Mammary epithelial cell (primary cell): Measurements from ENCODE around the gene SGCB.

Experiments
- EZH2 ChIP-seq: IDR thresholded peaks from 2 replicates; pipeline ENCODE4 v1.6.1; 2012; ENCODE audit warnings: low read length, inconsistent platforms, borderline replicate concordance
- TF ChIP-seq, protein P1 (sequence below), 2 donors: IDR thresholded peaks in 1 of 2; conservative IDR thresholded peaks in 1 of 2; 2 replicates each; pipeline ENCODE4 v1.5.1; 2011 to 2012; ENCODE audit warnings: inconsistent platforms in 2 of 2, low read length in 2 of 2, mild to moderate bottlenecking in 2 of 2, control low read depth in 1 of 2, low read depth in 1 of 2; ENCODE audit not compliant: insufficient read depth in 1 of 2; ENCODE audit errors: extremely low read depth in 1 of 2

DNA sequence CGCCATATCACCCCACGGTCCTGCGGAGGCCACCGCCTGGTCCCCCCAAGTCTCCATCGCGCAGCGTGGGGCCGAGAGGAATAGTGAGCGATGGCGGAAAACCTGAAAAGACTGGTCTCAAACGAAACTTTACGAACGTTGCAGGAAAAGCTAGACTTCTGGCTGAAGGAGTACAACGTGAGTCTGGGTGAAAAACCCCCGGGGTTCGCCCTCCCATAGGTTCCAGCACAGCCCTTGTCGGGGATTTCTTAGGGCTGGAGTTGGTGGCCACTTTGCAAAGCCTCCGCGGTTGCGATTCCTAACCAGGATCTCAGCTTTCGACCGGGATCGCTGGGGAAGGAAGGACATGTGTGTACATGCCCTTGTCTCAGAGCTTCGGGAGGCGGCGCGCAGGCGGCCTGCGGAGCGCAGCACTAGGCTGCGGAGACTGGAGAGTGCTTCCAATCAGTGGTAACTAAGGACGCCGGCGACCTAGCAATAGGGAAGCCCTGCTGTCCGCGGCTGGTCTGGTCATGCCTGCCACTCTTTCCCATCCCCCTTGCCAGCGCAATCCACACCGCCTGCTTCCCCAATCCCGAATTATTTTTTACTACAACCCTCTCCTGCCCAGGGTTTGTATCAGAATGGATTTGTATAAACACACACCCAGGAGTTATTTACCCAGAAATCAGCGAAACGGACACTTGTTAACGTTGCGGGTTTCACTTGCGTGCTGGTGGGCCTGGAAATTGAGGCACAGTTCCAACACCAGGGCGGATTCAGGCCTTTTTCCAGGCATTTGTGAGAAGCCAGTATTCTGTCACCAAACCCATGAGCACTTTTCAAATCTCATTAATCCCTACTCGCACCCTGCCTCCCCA is 13.7 kb upstream of the SGCB start:
- TF ChIP-seq, protein P1, sequence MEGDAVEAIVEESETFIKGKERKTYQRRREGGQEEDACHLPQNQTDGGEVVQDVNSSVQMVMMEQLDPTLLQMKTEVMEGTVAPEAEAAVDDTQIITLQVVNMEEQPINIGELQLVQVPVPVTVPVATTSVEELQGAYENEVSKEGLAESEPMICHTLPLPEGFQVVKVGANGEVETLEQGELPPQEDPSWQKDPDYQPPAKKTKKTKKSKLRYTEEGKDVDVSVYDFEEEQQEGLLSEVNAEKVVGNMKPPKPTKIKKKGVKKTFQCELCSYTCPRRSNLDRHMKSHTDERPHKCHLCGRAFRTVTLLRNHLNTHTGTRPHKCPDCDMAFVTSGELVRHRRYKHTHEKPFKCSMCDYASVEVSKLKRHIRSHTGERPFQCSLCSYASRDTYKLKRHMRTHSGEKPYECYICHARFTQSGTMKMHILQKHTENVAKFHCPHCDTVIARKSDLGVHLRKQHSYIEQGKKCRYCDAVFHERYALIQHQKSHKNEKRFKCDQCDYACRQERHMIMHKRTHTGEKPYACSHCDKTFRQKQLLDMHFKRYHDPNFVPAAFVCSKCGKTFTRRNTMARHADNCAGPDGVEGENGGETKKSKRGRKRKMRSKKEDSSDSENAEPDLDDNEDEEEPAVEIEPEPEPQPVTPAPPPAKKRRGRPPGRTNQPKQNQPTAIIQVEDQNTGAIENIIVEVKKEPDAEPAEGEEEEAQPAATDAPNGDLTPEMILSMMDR (conservative IDR thresholded peaks at IDR 0.05 in 1 of 2, IDR thresholded peaks at IDR 0.05 in 1 of 2; ENCODE audit: extremely low read depth in 1 of 2, insufficient read depth in 1 of 2, low read depth in 1 of 2, low read length in 2 of 2) = no peak
- no peak for TF ChIP-seq EZH2
